Nasal cavity respiratory epithelium epithelial cell of viscerocranial mucosa (primary cell): Measurements from ENCODE around the gene MINDY2. TPM values are rescaled to one million over a fixed set of nuclear protein-coding genes. Genes with fewer than 3 reads are reported as not detected.

Experiments
- total RNA-seq: library from RNA; depleted of rRNA; stranded (reverse); fragments of >200 nt; gene quantifications from 2 replicates; pipeline ENCODE4 v1.2.3, GENCODE V29; 2014

MINDY2 gene
- 26.8 and 41.0 TPM in 2 replicates for total RNA-seq

GRCh38 chr15:58770857-58771620 is at the start of gene MINDY2:
TSS of gene MINDY2 (plus strand) at chr15:58771302. CDS start at chr15:58771396, 94 bp downstream.

GRCh38 chr15:58749532-58750337 is 21.4 kb upstream of the MINDY2 start, which contains the start of gene ADAM10:
TSS of gene ADAM10 (minus strand) at chr15:58749707. CDS start at chr15:58749534, 173 bp downstream.

Other genes starting within 250 kb of the MINDY2 start
- 197 and 246 TPM in 2 replicates for gene ADAM10, start 21.6 kb upstream of the MINDY2 start, total RNA-seq
- 89.9 and 130 TPM in 2 replicates for gene SLTM, start 162.4 kb downstream of the MINDY2 start, total RNA-seq
- 18.1 and 32.2 TPM in 2 replicates for gene RNF111, start 216.4 kb downstream of the MINDY2 start, total RNA-seq